PC-9 (cell line): Measurements from ENCODE around the gene DPY30.

Experiments
- CTCF ChIP-seq: fragments of 200-600 bp; sonication (generic); conservative IDR thresholded peaks from 2 replicates; pipeline ENCODE4 v1.6.1; 2017; ENCODE audit warnings: mixed run types, antibody characterized with exemption, mild to moderate bottlenecking, moderate library complexity
- EZH2 ChIP-seq: fragments of 200-600 bp; sonication (generic); IDR thresholded peaks from 2 replicates; pipeline ENCODE4 v1.8.0; 2017; ENCODE audit warnings: antibody characterized with exemption, low read depth

- TF ChIP-seq CTCF: no peak
- no peak for TF ChIP-seq EZH2
Observed at GRCh38 chr2:32058130-32058529, 18.5 kb upstream of the DPY30 start.
